IgD-negative memory B cell (primary cell): ENCODE data around the gene HEATR5A. TPM values are rescaled to one million over a fixed set of nuclear protein-coding genes. Genes with fewer than 3 reads are reported as not detected.
"Not testable (repeated sequence)": the region's sequence is repeated elsewhere in the genome, so short reads cannot be mapped to it uniquely, and the experiment has no call there.

Source experiments
- H3K27ac Mint-ChIP-seq, 3 donors: one replicate each; pipeline ENCODE4 v1.8.0; 2020 to 2022; ENCODE audit warnings: mild to moderate bottlenecking in 3 of 3, mixed read lengths in 3 of 3, moderate library complexity in 1 of 3
- H3K27me3 Mint-ChIP-seq: one replicate; pipeline ENCODE4 v1.8.0; 2021; ENCODE audit warnings: mixed read lengths
- H3K36me3 Mint-ChIP-seq: one replicate; pipeline ENCODE4 v1.8.0; 2020; ENCODE audit warnings: mild to moderate bottlenecking, mixed read lengths
- H3K4me1 Mint-ChIP-seq, 3 donors: one replicate each; pipeline ENCODE4 v1.8.0; 2020 to 2022; ENCODE audit warnings: mixed read lengths in 3 of 3, mild to moderate bottlenecking in 1 of 3
- H3K4me3 Mint-ChIP-seq, 4 donors: one replicate each; pipeline ENCODE4 v1.8.0; 2020 to 2022; ENCODE audit warnings: mild to moderate bottlenecking in 4 of 4, mixed read lengths in 4 of 4, moderate library complexity in 3 of 4
- H3K9me3 Mint-ChIP-seq, 3 donors: one replicate each; pipeline ENCODE4 v1.8.0; 2020 to 2021; ENCODE audit warnings: mixed read lengths in 3 of 3, mild to moderate bottlenecking in 1 of 3
- polyA plus RNA-seq: library from polyadenylated mRNA; unstranded; fragments of 300-500 nt; fragmentation: Illumina TruSeq; gene quantifications from one replicate; pipeline ENCODE4 v1.2.3, GENCODE V29; 2021

Gene HEATR5A
- polyA plus RNA-seq, 1 donor from 2014 or later = 10.2 TPM

DNA sequence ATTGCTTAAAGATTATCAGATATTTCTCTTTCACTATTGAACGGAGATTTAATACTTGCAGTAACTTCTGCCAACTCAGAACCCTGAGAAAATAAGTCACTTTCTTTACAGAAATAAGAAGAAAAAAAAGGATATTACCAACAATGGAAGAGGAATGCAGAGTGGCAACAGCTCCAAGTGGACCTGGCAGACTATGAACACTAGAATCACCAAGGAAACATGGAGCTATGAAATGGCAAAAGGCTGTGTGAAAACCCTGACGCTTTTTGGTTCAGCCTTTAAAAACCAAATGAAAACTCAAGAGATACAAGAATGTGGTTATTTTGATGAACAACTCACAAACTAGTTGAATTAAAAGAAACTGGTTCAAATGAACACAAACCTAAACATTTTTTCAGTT is 19.2 kb upstream of the HEATR5A start:
- Mint-ChIP-seq H3K36me3 (peaks cover 6% of the 10 kb centered on the region), H3K27ac (no peak overlapping the region), H3K27me3 (no peaks in the 10 kb centered on the region), H3K4me3 (no peak overlapping the region), H3K4me1 (peaks cover 0 to 5% (median 1%) of the 10 kb centered on the region in 3 donors), H3K9me3 (no peaks in the 10 kb centered on the region)

DNA sequence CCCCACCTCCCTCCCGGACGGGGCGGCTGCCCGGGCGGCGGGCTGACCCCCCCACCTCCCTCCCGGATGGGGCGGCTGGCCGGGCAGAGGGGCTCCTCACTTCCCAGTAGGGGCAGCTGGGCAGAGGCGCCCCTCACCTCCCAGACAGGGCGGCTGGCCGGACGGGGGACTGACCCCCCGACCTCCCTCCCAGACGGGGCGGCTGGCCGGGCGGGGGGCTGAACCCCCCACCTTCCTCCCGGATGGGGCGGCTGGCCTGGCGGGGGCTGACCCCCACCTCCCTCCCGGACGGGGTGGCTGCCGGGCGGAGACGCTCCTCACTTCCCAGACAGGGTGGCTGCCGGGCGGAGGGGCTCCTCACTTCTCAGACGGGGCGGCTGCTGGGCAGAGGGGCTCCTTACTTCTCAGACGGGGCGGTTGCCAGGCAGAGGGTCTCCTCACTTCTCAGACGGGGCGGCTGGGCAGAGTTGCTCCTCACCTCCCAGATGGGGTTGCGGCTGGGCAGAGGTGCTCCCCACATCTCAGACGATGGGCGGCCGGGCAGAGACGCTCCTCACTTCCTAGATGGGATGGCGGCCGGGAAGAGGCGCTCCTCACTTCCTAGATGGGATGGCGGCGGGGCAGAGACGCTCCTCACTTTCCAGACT is 16.8 kb upstream of the HEATR5A start:
- H3K27ac Mint-ChIP-seq, H3K27me3 Mint-ChIP-seq, H3K4me3 Mint-ChIP-seq, H3K9me3 Mint-ChIP-seq, H3K4me1 Mint-ChIP-seq: not testable (repeated sequence)
- H3K36me3 Mint-ChIP-seq = peaks cover 15% of the 10 kb centered on the region

DNA sequence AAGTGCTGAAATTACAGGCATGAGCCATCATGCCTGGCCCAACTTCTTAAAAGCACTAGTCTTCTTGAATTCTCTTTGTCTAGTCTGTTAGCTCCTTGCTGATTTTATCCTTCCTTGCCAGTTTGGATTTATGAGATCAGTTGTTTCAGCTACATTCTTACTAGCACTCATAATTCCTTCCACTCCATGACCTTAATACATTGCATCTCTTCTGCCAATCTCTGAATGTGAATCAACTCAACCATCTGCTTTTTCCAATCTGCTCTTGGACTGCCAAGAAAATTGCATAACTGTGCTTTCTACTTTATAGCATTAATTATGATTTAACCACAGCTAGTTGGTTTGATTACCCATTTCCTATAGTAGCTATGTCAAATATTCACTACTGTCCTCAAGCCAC is 14.9 kb upstream of the HEATR5A start:
- Mint-ChIP-seq H3K27ac (no peak overlapping the region), H3K4me1 (peaks cover 0 to 5% (median 1%) of the 10 kb centered on the region in 3 donors)

DNA sequence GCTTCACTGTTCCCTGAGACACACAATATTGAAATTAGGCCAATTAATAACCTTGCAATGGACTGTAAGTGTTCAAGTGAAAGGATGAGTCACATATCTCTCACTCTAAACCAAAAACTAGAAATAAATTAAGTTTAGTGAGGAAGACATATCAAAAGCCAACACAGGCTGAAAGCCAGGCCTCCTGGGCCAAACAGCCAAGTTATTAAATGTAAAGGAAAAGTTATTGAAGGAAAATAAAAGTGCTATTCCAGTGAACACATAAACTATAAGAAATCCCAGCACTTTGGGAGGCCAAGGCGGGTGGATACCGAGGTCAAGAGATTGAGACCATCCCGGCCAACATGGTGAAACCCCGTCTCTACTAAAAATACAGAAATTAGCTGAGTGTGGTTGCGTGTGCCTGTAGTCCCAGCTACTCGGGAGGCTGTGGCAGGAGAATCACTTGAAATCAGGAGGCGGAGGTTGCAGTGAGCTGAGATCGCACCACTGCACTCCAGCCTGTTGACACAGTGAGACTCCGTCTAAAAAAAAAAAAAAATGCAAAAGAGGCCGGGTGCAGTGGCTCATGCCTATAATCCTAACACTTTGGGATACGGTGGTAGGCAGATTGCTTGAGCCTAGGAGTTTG is 10.4 kb upstream of the HEATR5A start:
- peaks cover 0 to 7% (median 6%) of the 10 kb centered on the region in 3 donors for H3K9me3 Mint-ChIP-seq
- no peak overlapping the region for H3K4me3 Mint-ChIP-seq
- H3K36me3 Mint-ChIP-seq = peaks cover 10% of the 10 kb centered on the region
- H3K4me1 Mint-ChIP-seq = peaks cover 0 to 2% (median 1%) of the 10 kb centered on the region in 3 donors
- no peaks in the 10 kb centered on the region for H3K27me3 Mint-ChIP-seq
- H3K27ac Mint-ChIP-seq = no peak overlapping the region

More for the DNA sequence above, 14.9 kb upstream of the HEATR5A start:
- Mint-ChIP-seq H3K9me3 (peaks cover 0 to 7% (median 6%) of the 10 kb centered on the region in 3 donors), H3K27me3 (no peaks in the 10 kb centered on the region), H3K36me3 (peaks cover 17% of the 10 kb centered on the region), H3K4me3 (no peak overlapping the region)

DNA sequence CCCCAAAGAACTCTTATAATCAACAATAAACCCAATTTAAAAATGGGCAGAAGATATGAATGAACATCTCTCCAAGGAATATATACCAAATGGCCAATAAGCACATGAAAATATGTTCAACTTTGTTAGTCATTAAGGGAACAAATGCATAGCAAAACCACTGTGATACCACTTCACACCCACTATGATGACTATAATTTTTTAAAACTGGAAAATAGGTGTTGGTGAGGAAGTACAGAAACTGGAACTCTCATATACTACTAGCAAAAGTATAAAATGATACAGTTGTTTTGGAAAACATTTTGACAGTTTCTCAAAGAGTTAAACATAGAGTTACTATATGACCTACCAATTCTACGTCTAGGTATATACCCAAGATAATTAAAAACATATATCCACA is 9.4 kb upstream of the HEATR5A start:
- Mint-ChIP-seq H3K4me1 (no peaks in the 10 kb centered on the region), H3K27me3 (no peaks in the 10 kb centered on the region), H3K36me3 (peaks cover 10% of the 10 kb centered on the region), H3K27ac (no peak overlapping the region), H3K9me3 (peaks cover 0 to 7% (median 6%) of the 10 kb centered on the region in 3 donors), H3K4me3 (no peak overlapping the region)

DNA sequence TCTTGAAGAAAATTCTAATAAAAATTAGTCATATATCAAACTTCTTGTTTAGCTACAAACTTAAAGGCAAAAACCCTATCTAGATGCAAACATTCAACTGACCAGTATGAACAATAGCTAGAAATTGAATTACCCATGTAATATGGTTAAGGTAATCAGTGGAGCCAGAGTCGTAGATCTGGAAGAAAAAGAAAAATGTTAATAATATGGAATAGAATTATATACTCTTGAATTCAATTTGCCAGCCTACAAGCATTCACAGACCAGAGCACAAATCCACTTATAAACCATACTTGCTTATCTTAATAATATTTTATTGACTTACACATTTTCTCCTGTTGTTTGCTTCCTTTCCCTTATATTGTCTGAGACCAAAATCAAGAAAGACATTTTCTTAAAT is 7.7 kb upstream of the HEATR5A start:
- Mint-ChIP-seq H3K9me3 (peaks cover 0 to 7% (median 6%) of the 10 kb centered on the region in 3 donors), H3K27me3 (no peaks in the 10 kb centered on the region), H3K27ac (no peak overlapping the region), H3K36me3 (peaks cover 7% of the 10 kb centered on the region), H3K4me3 (no peak overlapping the region), H3K4me1 (no peaks in the 10 kb centered on the region)

DNA sequence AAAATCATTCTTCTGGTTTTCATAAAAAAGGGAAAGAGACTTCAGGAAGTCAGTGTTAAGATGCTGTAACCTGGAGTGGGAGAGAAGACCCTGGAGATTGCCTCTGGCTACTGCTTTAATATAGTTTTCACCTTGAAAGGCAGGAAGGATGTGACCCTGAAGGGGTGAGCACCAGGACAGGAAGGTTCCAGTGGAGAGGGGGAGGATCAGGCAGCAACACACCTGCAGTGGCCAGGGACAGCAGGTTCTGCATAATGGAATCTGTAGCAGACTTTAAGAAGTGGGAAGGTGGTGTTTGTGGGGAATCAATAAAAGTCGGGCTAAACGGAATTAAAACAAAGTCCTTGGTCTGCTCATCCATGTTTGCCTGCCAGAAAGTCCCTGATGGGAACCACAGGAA is 6.3 kb upstream of the HEATR5A start:
- no peaks in the 10 kb centered on the region for H3K4me1 Mint-ChIP-seq
- H3K9me3 Mint-ChIP-seq = no peaks in the 10 kb centered on the region
- H3K36me3 Mint-ChIP-seq = no peaks in the 10 kb centered on the region
- H3K4me3 Mint-ChIP-seq = no peak overlapping the region
- H3K27me3 Mint-ChIP-seq = no peaks in the 10 kb centered on the region
- no peak overlapping the region for H3K27ac Mint-ChIP-seq

DNA sequence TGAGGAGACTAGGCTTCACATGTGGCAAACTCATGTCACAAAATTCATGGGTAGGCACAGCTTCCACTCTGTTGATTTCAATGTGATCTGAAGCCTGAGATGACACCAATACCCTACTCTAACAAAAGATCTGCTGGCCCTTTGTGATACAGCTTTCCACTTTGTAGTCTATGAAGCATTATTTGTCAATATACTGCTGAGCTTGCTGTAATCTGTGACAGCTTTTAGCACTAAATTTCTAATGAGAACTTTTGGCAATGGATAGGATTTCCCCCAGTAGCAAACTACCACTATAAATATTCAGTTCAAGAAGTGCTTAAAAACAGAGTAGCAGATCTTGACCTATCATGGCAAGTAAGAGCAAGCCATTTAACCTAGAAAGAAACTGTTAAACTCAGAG is 5.6 kb upstream of the HEATR5A start:
- H3K27me3 Mint-ChIP-seq = no peaks in the 10 kb centered on the region

DNA sequence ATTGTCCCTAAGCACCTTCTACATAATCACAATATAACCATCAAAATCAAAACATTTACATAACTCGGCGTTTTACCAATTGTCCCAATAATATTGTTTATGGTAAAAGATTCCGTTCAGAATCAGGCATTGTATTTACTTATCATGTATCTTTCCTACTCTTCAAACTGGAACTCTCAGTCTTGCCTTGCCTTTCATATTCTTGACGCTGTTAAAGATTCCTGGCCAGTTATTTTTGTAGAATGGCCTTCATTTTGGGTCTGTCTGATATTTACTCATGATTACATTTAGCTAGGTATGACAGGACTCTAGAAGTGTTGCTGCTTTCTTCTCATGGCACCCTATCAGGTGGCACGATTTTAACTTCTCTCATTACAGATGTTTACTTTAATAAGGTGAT is 850 bp upstream of the HEATR5A start:
- Mint-ChIP-seq H3K27ac (peak overlapping the region in 2 of 3 donors; percentile 49 to 93), H3K4me3 (peak overlapping the region; percentile 93 to 99 (median 98)), H3K36me3 (peaks cover 1% of the 10 kb centered on the region), H3K27me3 (no peaks in the 10 kb centered on the region), H3K9me3 (no peaks in the 10 kb centered on the region), H3K4me1 (peaks cover 13 to 16% (median 15%) of the 10 kb centered on the region in 3 donors)

More for the DNA sequence above, 5.6 kb upstream of the HEATR5A start:
- Mint-ChIP-seq H3K4me1 (peaks cover 0 to 5% (median 2%) of the 10 kb centered on the region in 3 donors), H3K4me3 (no peak overlapping the region), H3K27ac (no peak overlapping the region), H3K9me3 (no peaks in the 10 kb centered on the region), H3K36me3 (no peaks in the 10 kb centered on the region)

DNA sequence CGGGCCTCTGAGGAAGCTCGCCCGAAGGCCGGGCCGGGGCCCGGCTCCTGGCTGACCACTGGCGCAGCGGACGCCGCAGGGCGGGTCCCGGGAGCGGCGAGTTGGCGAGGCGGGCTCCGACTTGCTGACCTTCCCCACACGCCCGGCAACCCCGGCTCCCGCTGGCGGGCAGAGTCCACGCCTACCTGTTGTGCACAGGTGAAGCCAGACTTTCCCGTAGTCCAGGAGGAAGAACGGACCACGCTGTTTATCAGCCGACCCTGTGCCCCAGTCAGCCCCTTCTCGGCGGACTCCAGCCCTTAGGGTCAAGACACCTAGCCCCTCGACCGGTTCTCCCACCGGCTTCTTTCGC is 407 bp downstream of the HEATR5A start:
- Mint-ChIP-seq H3K27me3 (no peaks in the 10 kb centered on the region), H3K9me3 (no peaks in the 10 kb centered on the region), H3K4me3 (peak overlapping the region; percentile 93 to 99 (median 98))

DNA sequence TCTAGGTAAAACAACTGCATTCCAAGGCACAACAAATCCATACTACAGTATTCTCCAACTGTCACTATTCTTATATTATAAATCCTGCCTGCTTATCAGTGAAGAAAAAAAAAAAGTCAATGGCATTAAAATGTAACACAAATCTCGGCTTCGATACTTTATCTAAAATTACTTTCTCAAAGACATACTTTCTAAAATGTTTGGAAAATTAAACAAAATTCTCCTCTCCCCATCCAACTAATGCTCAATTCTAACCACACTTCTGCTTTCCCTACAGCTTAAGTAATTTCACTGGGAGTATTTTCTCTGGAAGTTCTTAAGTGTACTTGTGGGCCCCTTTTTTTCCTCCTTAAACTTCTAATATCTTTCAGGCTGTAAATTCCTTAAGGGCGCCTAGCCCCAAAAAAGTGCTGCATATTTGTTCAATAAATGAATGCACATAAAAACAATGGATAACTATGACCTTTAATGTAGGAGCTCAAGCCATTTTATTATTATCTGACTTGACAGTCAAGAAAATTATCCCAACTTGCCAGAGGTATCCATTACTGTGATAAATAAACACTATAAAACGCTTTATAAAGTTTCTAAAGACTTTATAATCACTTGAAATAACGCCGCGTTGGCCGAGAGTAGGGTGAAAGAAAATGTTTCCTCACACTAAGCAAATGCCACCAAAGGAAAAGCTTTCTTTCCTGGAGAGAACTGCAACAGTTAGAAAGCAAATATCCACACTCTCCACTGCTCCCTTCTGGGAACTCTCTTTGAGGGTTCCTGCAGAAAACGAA is 977 bp downstream of the HEATR5A start:
- Mint-ChIP-seq H3K27me3 (no peaks in the 10 kb centered on the region), H3K4me3 (peak overlapping the region; percentile 90 to 99 (median 96)), H3K36me3 (peaks cover 1% of the 10 kb centered on the region), H3K27ac (no peak overlapping the region), H3K9me3 (no peaks in the 10 kb centered on the region), H3K4me1 (peaks cover 16 to 20% (median 17%) of the 10 kb centered on the region in 3 donors)

More for the DNA sequence above, 407 bp downstream of the HEATR5A start:
- Mint-ChIP-seq H3K36me3 (peaks cover 1% of the 10 kb centered on the region), H3K27ac (peak overlapping the region; percentile 49 to 96 (median 93)), H3K4me1 (peaks cover 13 to 18% (median 15%) of the 10 kb centered on the region in 3 donors)

DNA sequence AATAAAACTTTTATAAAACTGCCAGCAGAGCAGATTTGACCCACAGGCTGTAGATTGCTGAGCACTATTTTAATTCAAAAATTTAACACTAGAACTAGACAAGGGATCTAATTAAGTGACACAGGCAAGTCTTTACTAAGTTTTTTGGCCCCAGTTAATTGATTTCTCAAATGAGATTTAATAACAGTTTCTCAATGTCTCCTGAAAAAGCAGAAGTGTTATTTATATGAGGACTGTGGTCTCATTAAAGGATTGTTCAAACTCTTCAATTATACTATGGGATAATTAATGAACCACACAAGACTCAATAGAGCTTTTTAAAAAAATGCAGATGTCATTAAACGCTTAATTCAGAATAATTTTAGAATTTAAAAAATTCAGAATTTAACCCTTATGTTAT is 1.9 kb downstream of the HEATR5A start:
- Mint-ChIP-seq H3K9me3 (no peaks in the 10 kb centered on the region), H3K27ac (no peak overlapping the region), H3K4me3 (peak overlapping the region in 2 of 4 donors; percentile 3 to 93), H3K4me1 (peaks cover 17 to 25% (median 23%) of the 10 kb centered on the region in 3 donors), H3K36me3 (peaks cover 1% of the 10 kb centered on the region), H3K27me3 (no peaks in the 10 kb centered on the region)

DNA sequence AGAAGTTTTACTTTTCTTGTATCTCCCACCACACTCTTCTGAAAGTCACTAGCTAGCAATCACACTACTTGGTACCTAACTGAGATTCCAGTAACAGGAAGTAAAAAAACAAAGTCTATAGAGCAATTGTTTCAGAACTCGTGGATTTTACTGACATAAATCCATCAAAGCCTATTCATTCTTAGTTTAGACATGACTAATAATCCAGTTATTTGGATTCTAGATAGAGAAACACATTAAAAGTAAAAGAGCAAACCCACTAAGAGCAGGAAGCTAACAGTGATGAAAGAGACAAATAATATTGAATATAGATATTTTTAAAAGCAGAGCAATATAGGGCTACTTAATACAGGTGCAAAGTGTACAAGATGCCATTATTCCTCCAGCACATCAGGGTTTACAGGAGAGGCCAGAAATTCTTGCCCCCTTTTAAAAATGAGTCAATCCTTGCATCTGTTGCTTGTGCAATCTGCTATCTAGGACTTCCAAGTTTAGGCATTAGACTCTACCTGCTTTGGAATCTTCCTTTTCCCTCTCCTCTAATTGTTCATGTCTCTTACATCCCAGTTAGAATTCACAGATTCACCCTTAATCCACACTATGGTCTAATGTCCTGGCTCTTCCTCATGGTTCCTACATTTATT is 6.0 kb downstream of the HEATR5A start:
- peaks cover 22 to 39% (median 36%) of the 10 kb centered on the region in 3 donors for H3K4me1 Mint-ChIP-seq
- peak overlapping the region in 1 of 4 donors; percentile 2 for H3K4me3 Mint-ChIP-seq
- peaks cover 4% of the 10 kb centered on the region for H3K36me3 Mint-ChIP-seq
- no peak overlapping the region for H3K27ac Mint-ChIP-seq
- no peaks in the 10 kb centered on the region for H3K9me3 Mint-ChIP-seq
- no peaks in the 10 kb centered on the region for H3K27me3 Mint-ChIP-seq

DNA sequence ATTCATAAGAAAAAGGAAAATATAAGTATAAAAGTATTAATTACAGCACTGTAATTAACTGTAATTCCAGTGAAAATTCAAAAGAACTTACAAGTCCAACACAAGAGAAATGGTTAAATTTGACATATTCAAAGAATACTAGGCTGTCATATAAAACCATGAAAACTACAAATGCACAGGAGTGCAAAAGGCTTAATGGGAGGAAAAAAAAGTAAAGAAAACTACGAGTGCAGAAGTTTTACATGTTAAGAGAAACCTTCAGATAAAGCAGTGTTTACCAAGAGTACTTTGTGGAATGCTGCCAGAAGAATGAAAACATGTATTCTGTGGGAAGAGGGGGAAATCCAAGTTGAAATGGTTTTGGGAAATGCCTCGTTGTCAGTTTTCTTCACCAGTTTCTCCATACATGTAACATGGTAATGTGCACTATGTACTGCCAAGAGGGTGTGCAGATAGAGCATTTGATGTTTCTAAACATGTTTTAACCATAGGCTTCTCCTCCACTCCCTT is 9.1 kb downstream of the HEATR5A start:
- H3K27me3 Mint-ChIP-seq = no peaks in the 10 kb centered on the region
- peaks cover 13 to 29% (median 27%) of the 10 kb centered on the region in 3 donors for H3K4me1 Mint-ChIP-seq
- no peak overlapping the region for H3K4me3 Mint-ChIP-seq
- H3K27ac Mint-ChIP-seq = no peak overlapping the region
- H3K36me3 Mint-ChIP-seq = peaks cover 4% of the 10 kb centered on the region
- no peaks in the 10 kb centered on the region for H3K9me3 Mint-ChIP-seq
